Activated T-cell treated with anti-CD3 and anti-CD28 coated beads for 24 hours (primary cell): Measurements from ENCODE around the gene SERTAD1.
"Not testable (repeated sequence)": the region's sequence is repeated elsewhere in the genome, so short reads cannot be mapped to it uniquely, and the experiment has no call there.

Experiments used
- DNase-seq: peaks from one replicate; pipeline ENCODE4 v3.0.0-alpha.2; 2020; ENCODE audit warnings: low read depth

Gene SERTAD1

GRCh38 chr19:40450664-40451063 lies 24.9 kb upstream of the SERTAD1 start:
- no peak for DNase-seq

- DNase-seq = no peak
These were observed 23.7 kb upstream of the SERTAD1 start for GRCh38 chr19:40449506-40449905.

GRCh38 chr19:40446263-40446784 lies 20.5 kb upstream of the SERTAD1 start:
- DNase-seq = no peak

- no peak for DNase-seq
These were observed 20.0 kb upstream of the SERTAD1 start for GRCh38 chr19:40445780-40446262.

GRCh38 chr19:40444825-40445312 lies 19.1 kb upstream of the SERTAD1 start:
- DNase-seq = no peak

- peak; percentile 96 for DNase-seq
These were observed 18.4 kb upstream of the SERTAD1 start, which contains the start of gene SERTAD3 for GRCh38 chr19:40444000-40444824. SERTAD3 (minus strand) TSS chr19:40444335; CDS start chr19:40442080, 2,255 bp downstream.

GRCh38 chr19:40443131-40443999 lies 17.6 kb upstream of the SERTAD1 start:
- peak; percentile 98 for DNase-seq

GRCh38 chr19:40442328-40443130 lies 16.7 kb upstream of the SERTAD1 start:
- no peak for DNase-seq

GRCh38 chr19:40441719-40442253 lies 16.0 kb upstream of the SERTAD1 start:
- DNase-seq = no peak

- no peak for DNase-seq
These were observed 12.5 kb upstream of the SERTAD1 start for GRCh38 chr19:40438284-40438683.

GRCh38 chr19:40433391-40434216 lies 7.8 kb upstream of the SERTAD1 start:
- DNase-seq = no peak

GRCh38 chr19:40432760-40433159 lies 7.0 kb upstream of the SERTAD1 start:
- DNase-seq = not testable (repeated sequence)

GRCh38 chr19:40431698-40432097 lies 5.9 kb upstream of the SERTAD1 start:
- no peak for DNase-seq

GRCh38 chr19:40430242-40430641 lies 4.5 kb upstream of the SERTAD1 start:
- not testable (repeated sequence) for DNase-seq

- DNase-seq = not testable (repeated sequence)
These were observed 2.4 kb upstream of the SERTAD1 start for GRCh38 chr19:40428197-40428596.

GRCh38 chr19:40424637-40425449 lies 949 bp downstream of the SERTAD1 start:
- no peak for DNase-seq

- no peak for DNase-seq
These were observed 1.9 kb downstream of the SERTAD1 start for GRCh38 chr19:40423938-40424337.

GRCh38 chr19:40422748-40423566 lies 2.8 kb downstream of the SERTAD1 start:
- DNase-seq = no peak
